Fibroblast of peridontal ligament (primary cell): ENCODE data around the gene HPSE.
"Not testable (repeated sequence)": the region's sequence is repeated elsewhere in the genome, so short reads cannot be mapped to it uniquely, and the experiment has no call there.

Experiments
- DNase-seq: peaks from one replicate; pipeline ENCODE4 v3.0.0-alpha.2; 2010; ENCODE audit errors: extremely low read depth

HPSE gene

GRCh38 chr4:83331956-83332355 lies 2.7 kb downstream of the HPSE start:
- no peak for DNase-seq

GRCh38 chr4:83329521-83330110 lies 5.0 kb downstream of the HPSE start:
- DNase-seq = no peak

GRCh38 chr4:83328521-83329187 lies 6.0 kb downstream of the HPSE start:
- no peak for DNase-seq

GRCh38 chr4:83326546-83326945 lies 8.1 kb downstream of the HPSE start:
- DNase-seq = no peak

GRCh38 chr4:83325306-83325705 lies 9.3 kb downstream of the HPSE start:
- DNase-seq = not testable (repeated sequence)

- no peak for DNase-seq
Observed at GRCh38 chr4:83323136-83323535, 11.5 kb downstream of the HPSE start.

GRCh38 chr4:83320548-83320947 lies 14.1 kb downstream of the HPSE start:
- DNase-seq = peak; percentile 31

- no peak for DNase-seq
Observed at GRCh38 chr4:83318666-83319065, 16.0 kb downstream of the HPSE start.

GRCh38 chr4:83317671-83318070 lies 17.0 kb downstream of the HPSE start:
- DNase-seq = no peak

- DNase-seq = no peak
Observed at GRCh38 chr4:83316459-83317165, 18.0 kb downstream of the HPSE start.

GRCh38 chr4:83315341-83315870 lies 19.2 kb downstream of the HPSE start:
- DNase-seq = no peak

GRCh38 chr4:83308672-83309071 lies 26.0 kb downstream of the HPSE start:
- no peak for DNase-seq

GRCh38 chr4:83307920-83308319 lies 26.7 kb downstream of the HPSE start:
- DNase-seq = no peak

GRCh38 chr4:83305187-83305586 lies 29.5 kb downstream of the HPSE start:
- peak; percentile 30 for DNase-seq

- no peak for DNase-seq
Observed at GRCh38 chr4:83297548-83298260, 36.9 kb downstream of the HPSE start.

GRCh38 chr4:83293305-83294046 lies 41.2 kb downstream of the HPSE start:
- DNase-seq = no peak

GRCh38 chr4:83290059-83290774 lies 44.4 kb downstream of the HPSE start:
- not testable (repeated sequence) for DNase-seq

GRCh38 chr4:83288381-83288780 lies 46.3 kb downstream of the HPSE start:
- DNase-seq = not testable (repeated sequence)

- peak; percentile 70 for DNase-seq
Observed at GRCh38 chr4:83285055-83285407, 49.6 kb downstream of the HPSE start.

- peak; percentile 94 for DNase-seq
Observed at GRCh38 chr4:83284193-83285054, 50.2 kb downstream of the HPSE start, which contains the start of gene COQ2. Gene COQ2 (minus strand): TSS chr4:83284798. CDS start chr4:83284764, 34 bp downstream.
